Measurements from ENCODE around the gene CFAP73.

The CFAP73 gene

DNA sequence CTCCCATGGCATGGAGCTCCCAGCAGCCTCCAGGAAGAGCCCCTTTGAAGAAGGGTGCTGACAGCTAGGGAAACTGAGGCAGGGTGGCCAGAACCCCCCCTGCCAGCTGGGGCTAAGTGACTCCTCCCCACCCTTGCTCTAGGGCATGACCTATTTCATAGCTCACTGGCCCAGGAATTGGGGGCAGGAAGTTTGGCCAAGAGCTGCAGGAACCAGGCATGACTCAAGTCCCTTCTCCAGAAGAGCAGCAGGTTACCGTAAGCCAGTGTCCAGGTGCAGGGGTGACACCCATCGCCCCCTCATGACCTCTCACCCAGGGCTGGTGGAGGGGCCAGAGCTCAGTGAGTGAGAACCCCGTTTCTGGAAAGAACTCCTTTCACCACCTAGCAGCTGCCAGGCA, 15.9 kb upstream of the CFAP73 start:
- no peak overlapping the region for H3K9ac ChIP-seq (ENCODE audit: low read depth in 1 of 2, low read length in 2 of 2)
- H3K27ac ChIP-seq (ENCODE audit: low read depth, low read length) = no peak overlapping the region
- H3K9me3 ChIP-seq (ENCODE audit: control insufficient read depth in 1 of 2, low read length in 2 of 2) = no peaks in the 10 kb centered on the region
- H3K27me3 ChIP-seq (ENCODE audit: control insufficient read depth in 1 of 2, insufficient read depth in 2 of 2, low read length in 2 of 2) = no peaks in the 10 kb centered on the region
- no peaks in the 10 kb centered on the region for H3K36me3 ChIP-seq (ENCODE audit: control insufficient read depth in 1 of 2, insufficient read depth in 2 of 2, low read length in 2 of 2)
- H3K4me1 ChIP-seq (ENCODE audit: control insufficient read depth in 1 of 2, insufficient read depth in 2 of 2, low read length in 2 of 2) = peaks cover 13 to 15% of the 10 kb centered on the region in 2 donors
- H3K4me3 ChIP-seq (ENCODE audit: low read depth in 1 of 2, low read length in 2 of 2) = no peak overlapping the region

DNA sequence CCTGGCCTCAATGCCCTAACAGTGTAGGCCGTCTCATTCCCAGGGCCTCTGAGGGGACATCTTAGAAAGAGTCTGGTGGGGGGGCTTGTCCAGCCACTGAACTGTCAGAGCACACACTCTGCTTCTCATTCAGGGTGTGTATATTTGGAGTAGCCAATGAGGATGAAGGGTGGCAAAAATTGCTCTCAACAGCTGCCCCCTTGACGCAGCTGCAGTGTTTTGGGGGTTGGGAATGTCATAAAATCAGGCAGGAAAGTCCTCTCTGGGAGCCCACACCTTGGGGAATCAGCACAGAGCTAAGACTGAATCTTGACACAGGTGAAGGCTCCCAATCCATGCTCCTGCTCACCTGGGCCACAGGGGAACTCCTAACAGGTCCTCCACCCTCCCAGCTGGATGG, 15.5 kb upstream of the CFAP73 start:
- Histone ChIP-seq H3K9me3 (ENCODE audit: control insufficient read depth in 1 of 2, low read length in 2 of 2) (no peaks in the 10 kb centered on the region), H3K4me1 (ENCODE audit: control insufficient read depth in 1 of 2, insufficient read depth in 2 of 2, low read length in 2 of 2) (peaks cover 13 to 15% of the 10 kb centered on the region in 2 donors), H3K27ac (ENCODE audit: low read depth, low read length) (no peak overlapping the region), H3K27me3 (ENCODE audit: control insufficient read depth in 1 of 2, insufficient read depth in 2 of 2, low read length in 2 of 2) (no peaks in the 10 kb centered on the region), H3K9ac (ENCODE audit: low read depth in 1 of 2, low read length in 2 of 2) (peak overlapping the region in 1 of 2 donors; percentile 48), H3K36me3 (ENCODE audit: control insufficient read depth in 1 of 2, insufficient read depth in 2 of 2, low read length in 2 of 2) (no peaks in the 10 kb centered on the region), H3K4me3 (ENCODE audit: low read depth in 1 of 2, low read length in 2 of 2) (peak overlapping the region in 1 of 2 donors; percentile 61)

DNA sequence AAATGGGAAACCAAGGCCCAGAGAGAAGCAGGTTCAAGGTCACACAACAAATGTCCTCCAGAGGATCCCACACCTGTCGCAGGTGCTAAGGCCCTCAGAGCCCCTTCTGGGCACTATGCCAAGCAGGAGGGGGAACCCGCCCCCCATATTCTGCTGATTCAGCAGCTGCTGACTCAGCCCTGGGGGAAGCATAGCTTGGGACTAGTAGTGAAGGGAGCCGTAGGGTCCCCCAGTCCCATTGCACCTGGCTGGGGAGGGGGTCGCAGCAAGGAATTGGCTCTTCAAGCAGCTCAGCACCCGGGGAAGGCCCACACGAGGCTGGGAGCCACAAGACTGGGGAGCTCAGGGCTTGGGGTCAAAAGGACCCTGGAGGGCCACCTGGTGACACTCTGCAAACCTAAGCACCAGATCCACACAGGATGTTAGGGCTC, 15.0 kb upstream of the CFAP73 start:
- Histone ChIP-seq H3K9me3 (ENCODE audit: control insufficient read depth in 1 of 2, low read length in 2 of 2) (no peaks in the 10 kb centered on the region), H3K36me3 (ENCODE audit: control insufficient read depth in 1 of 2, insufficient read depth in 2 of 2, low read length in 2 of 2) (no peaks in the 10 kb centered on the region), H3K4me1 (ENCODE audit: control insufficient read depth in 1 of 2, insufficient read depth in 2 of 2, low read length in 2 of 2) (peaks cover 13 to 15% of the 10 kb centered on the region in 2 donors), H3K27me3 (ENCODE audit: control insufficient read depth in 1 of 2, insufficient read depth in 2 of 2, low read length in 2 of 2) (no peaks in the 10 kb centered on the region), H3K4me3 (ENCODE audit: low read depth in 1 of 2, low read length in 2 of 2) (peak overlapping the region in 1 of 2 donors; percentile 61), H3K27ac (ENCODE audit: low read depth, low read length) (no peak overlapping the region), H3K9ac (ENCODE audit: low read depth in 1 of 2, low read length in 2 of 2) (peak overlapping the region in 1 of 2 donors; percentile 48)

DNA sequence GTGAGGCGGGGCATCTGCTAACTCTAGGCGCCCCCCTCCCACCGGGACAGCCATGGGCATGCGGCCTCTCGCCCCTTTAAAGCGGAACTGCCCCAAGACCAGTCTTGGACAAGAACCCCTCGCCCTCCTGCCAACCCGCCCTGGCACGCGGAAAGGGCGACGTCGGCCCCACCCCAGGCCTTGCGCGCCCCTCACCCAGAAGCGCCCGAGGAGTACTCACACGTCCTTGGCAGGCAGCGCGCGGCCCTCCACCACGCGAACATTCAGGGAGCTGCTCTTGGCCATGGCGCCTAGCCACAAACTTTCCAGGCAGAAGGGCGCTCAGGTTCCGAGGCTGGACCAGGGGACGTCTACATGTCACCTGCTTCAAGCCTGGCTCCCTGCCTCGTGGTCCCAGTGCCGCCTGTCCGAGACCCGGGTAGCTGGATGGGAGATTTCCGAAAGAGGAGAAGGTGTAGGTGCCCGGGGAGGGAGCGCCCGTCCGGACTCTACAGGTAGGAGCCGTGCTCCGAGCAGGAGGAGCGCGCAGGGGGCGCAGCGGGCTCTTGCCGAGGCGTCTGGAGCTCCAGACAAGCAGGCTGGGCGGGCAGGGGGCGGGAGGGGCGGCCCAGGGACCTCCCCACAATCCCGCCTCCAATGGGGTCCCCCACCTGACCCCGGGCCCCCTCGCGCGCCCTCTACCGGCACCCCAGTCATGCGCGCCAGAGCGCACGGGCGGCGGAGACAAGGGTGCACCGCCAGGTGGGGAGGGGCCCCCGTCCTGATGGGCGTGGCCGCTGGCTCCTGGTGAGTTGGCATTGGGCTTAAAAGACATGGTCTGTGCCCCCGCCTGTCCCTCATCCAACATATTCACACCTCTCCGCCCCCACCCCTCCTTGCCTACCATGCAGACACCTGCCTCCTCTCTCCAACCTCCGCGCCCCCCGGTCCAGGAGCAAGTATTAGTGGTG, 14.1 kb upstream of the CFAP73 start, which contains the start of gene RASAL1:
Gene RASAL1 (minus strand): TSS at position 584 of the 950 bp plus-strand sequence. CDS start 299 bp downstream, at position 285.
- Histone ChIP-seq H3K27ac (ENCODE audit: low read depth, low read length) (no peak within 1 kb of the TSS), H3K4me3 (ENCODE audit: low read depth in 1 of 2, low read length in 2 of 2) (peak within 1 kb of the TSS; percentile 53 to 61), H3K27me3 (ENCODE audit: control insufficient read depth in 1 of 2, insufficient read depth in 2 of 2, low read length in 2 of 2) (no peaks in the 10 kb centered on the region), H3K9me3 (ENCODE audit: control insufficient read depth in 1 of 2, low read length in 2 of 2) (no peaks in the 10 kb centered on the region), H3K4me1 (ENCODE audit: control insufficient read depth in 1 of 2, insufficient read depth in 2 of 2, low read length in 2 of 2) (peaks cover 13 to 15% of the 10 kb centered on the region in 2 donors), H3K9ac (ENCODE audit: low read depth in 1 of 2, low read length in 2 of 2) (peak within 1 kb of the TSS in 1 of 2 donors; percentile 48), H3K36me3 (ENCODE audit: control insufficient read depth in 1 of 2, insufficient read depth in 2 of 2, low read length in 2 of 2) (no peaks in the 10 kb centered on the region)

DNA sequence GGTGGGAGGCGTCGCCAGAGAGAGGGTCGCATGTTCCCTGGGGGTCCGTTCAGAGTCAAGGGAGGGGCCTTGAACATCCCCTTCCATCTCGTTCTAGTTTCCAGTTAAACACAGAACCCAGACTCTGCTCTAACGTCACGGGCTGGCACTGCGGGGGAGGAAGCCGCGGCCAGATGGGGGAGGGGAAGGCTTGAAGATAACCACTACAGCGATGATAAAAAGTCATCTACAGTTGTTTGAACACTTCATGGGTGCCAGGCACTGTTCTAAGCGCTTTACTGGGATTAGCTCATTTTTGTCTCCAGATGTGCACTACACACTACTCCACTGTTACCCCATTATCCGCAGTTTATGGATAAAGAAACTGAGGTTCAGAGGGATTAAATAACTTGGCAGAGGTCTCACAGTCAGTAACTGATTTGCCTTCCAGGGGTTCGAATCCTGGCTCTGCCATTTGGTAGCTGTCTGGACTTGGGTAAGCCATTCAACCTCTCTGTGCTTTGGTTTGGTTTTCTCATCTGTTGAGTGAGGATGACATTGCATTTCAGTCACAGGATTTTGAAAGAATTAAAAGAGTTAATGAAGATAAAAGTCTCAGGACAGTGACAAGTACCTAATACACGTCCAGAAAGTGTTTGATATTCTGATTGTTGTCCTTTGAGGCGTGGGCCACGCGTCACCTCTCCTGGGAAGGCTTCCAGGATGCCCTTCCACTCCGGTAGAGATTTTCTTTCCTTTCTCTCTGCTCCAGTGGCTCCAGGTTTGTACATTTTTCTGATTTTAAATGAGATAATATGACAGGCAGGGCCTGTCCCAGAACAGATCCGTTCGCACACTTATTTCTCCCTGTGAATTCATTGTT, 13.2 kb upstream of the CFAP73 start:
- peak overlapping the region; percentile 15 to 36 for H3K4me3 ChIP-seq (ENCODE audit: low read depth in 1 of 2, low read length in 2 of 2)
- H3K27me3 ChIP-seq (ENCODE audit: control insufficient read depth in 1 of 2, insufficient read depth in 2 of 2, low read length in 2 of 2) = no peaks in the 10 kb centered on the region
- H3K27ac ChIP-seq (ENCODE audit: low read depth, low read length) = no peak overlapping the region
- no peaks in the 10 kb centered on the region for H3K9me3 ChIP-seq (ENCODE audit: control insufficient read depth in 1 of 2, low read length in 2 of 2)
- H3K36me3 ChIP-seq (ENCODE audit: control insufficient read depth in 1 of 2, insufficient read depth in 2 of 2, low read length in 2 of 2) = no peaks in the 10 kb centered on the region
- peaks cover 13 to 15% of the 10 kb centered on the region in 2 donors for H3K4me1 ChIP-seq (ENCODE audit: control insufficient read depth in 1 of 2, insufficient read depth in 2 of 2, low read length in 2 of 2)
- no peak overlapping the region for H3K9ac ChIP-seq (ENCODE audit: low read depth in 1 of 2, low read length in 2 of 2)

DNA sequence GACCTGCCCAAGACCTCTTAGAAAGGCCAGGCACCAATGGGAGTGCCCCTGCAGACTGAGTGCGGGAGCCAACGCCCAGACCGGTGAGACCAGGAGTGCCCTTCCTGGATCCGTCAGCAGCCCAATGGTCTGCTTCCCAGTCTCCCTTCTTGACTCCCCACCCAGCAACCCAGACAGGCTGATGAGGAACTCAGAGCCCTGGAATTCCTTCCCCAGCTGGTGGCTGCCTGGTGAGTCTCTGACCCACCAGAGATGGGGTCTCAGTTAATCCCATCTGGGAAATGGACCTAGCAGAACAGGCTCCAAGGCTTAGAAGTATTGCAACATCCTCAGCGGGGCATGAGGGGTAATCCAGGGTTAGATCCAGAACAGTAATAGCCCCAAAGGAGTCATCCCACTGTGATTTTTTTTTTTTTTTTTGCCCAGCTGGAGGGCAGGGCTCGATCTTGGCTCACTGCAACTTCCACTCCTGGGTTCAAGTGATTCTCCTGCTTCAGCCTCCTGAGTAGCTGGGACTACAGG, 12.5 kb upstream of the CFAP73 start:
- H3K27me3 ChIP-seq (ENCODE audit: control insufficient read depth in 1 of 2, insufficient read depth in 2 of 2, low read length in 2 of 2) = no peaks in the 10 kb centered on the region
- H3K9me3 ChIP-seq (ENCODE audit: control insufficient read depth in 1 of 2, low read length in 2 of 2) = no peaks in the 10 kb centered on the region
- H3K4me1 ChIP-seq (ENCODE audit: control insufficient read depth in 1 of 2, insufficient read depth in 2 of 2, low read length in 2 of 2) = peaks cover 15 to 16% of the 10 kb centered on the region in 2 donors
- H3K4me3 ChIP-seq (ENCODE audit: low read depth in 1 of 2, low read length in 2 of 2) = no peak overlapping the region
- H3K36me3 ChIP-seq (ENCODE audit: control insufficient read depth in 1 of 2, insufficient read depth in 2 of 2, low read length in 2 of 2) = no peaks in the 10 kb centered on the region
- no peak overlapping the region for H3K9ac ChIP-seq (ENCODE audit: low read depth in 1 of 2, low read length in 2 of 2)
- H3K27ac ChIP-seq (ENCODE audit: low read depth, low read length) = no peak overlapping the region

DNA sequence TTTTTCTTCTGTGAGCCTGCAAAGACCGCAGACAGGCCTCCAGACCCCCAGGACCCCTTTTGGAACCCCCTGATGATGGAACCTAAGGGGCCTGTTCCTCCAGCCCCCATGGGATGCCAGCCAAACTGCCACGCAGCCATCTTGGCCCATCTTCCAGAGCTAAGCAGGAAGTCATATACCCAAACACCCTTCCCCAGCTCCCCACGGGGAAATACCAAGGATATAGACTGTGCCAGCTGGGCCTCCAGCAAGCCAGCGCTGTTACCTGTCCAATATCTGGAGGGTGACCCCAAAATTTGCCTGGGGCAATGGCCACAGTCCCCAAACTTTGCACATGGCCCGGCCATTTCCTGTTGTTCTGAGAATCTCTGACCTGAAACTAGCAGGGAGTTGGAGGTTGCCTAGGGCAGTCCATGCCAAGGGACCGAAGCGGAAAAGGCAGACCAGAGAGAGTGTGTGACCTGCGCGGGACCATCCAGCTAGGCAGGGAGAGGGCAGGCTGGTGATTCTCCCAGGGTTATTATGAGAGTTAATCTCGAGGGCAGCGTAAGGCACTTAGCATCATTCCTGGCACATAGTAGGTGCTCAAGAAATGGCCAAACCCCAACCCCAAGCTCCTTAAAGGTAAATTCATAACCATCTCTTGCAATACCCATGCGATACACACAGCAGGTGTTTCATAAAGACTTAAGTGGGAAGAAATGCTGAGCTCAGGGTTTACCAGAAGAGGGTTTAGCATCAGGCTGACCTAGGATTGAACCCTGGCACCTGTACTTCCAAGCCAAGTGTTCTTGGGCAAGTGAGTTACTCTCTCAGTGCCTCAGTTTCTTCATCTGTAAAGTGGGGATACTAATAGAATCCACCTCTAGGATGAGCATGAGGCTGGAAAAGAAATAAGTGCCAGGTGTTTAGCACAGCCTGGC, 11.4 kb upstream of the CFAP73 start:
- no peak overlapping the region for H3K9ac ChIP-seq (ENCODE audit: low read depth in 1 of 2, low read length in 2 of 2)
- H3K4me3 ChIP-seq (ENCODE audit: low read depth in 1 of 2, low read length in 2 of 2) = no peak overlapping the region
- no peaks in the 10 kb centered on the region for H3K36me3 ChIP-seq (ENCODE audit: control insufficient read depth in 1 of 2, insufficient read depth in 2 of 2, low read length in 2 of 2)
- H3K9me3 ChIP-seq (ENCODE audit: control insufficient read depth in 1 of 2, low read length in 2 of 2) = no peaks in the 10 kb centered on the region
- H3K27ac ChIP-seq (ENCODE audit: low read depth, low read length) = no peak overlapping the region
- H3K27me3 ChIP-seq (ENCODE audit: control insufficient read depth in 1 of 2, insufficient read depth in 2 of 2, low read length in 2 of 2) = no peaks in the 10 kb centered on the region
- peaks cover 21 to 26% of the 10 kb centered on the region in 2 donors for H3K4me1 ChIP-seq (ENCODE audit: control insufficient read depth in 1 of 2, insufficient read depth in 2 of 2, low read length in 2 of 2)

DNA sequence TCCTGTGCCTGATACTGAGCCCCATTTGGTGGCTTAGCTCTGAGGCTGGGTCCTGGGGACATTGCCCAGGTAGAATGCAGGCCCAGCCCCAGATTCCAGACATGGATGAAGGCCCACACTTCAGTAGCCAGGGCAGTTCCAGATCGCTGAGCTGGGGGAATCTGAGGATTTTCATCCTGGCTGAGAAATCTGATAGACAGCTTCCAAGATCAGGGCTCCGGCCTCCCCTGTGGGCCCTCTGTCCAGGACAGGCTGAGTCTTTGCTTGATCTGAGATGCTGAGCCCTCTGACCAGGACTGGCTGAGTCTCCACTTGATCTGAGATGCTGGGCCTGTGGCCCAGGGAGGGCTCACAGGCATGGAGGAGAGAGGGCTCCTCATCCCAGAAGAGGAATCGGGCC, 10.7 kb upstream of the CFAP73 start:
- H3K36me3 ChIP-seq (ENCODE audit: control insufficient read depth in 1 of 2, insufficient read depth in 2 of 2, low read length in 2 of 2) = no peaks in the 10 kb centered on the region
- H3K4me1 ChIP-seq (ENCODE audit: control insufficient read depth in 1 of 2, insufficient read depth in 2 of 2, low read length in 2 of 2) = peaks cover 21 to 27% of the 10 kb centered on the region in 2 donors
- no peaks in the 10 kb centered on the region for H3K9me3 ChIP-seq (ENCODE audit: control insufficient read depth in 1 of 2, low read length in 2 of 2)
- no peaks in the 10 kb centered on the region for H3K27me3 ChIP-seq (ENCODE audit: control insufficient read depth in 1 of 2, insufficient read depth in 2 of 2, low read length in 2 of 2)
- H3K9ac ChIP-seq (ENCODE audit: low read depth in 1 of 2, low read length in 2 of 2) = no peak overlapping the region
- H3K4me3 ChIP-seq (ENCODE audit: low read depth in 1 of 2, low read length in 2 of 2) = no peak overlapping the region
- no peak overlapping the region for H3K27ac ChIP-seq (ENCODE audit: low read depth, low read length)

DNA sequence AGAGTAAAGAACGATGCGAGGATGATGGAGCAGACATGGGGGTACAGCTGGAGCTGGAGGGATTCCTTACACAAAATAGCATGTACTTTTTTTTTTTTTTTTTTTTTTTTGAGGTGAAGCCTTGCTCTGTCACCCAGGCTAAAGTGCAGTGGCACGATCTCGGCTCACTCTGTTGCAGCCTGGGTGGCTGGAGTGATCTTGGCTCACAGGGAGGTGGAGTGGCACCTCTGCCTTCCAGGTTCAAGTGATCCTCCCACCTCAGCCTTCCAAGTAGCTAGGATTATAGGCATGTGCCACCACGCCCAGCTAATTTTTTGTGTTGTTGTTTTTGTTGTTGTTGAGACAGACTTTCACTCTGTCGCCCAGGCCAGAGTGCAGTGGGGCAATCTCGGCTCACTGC, 8.8 kb upstream of the CFAP73 start:
- Histone ChIP-seq H3K9me3 (ENCODE audit: control insufficient read depth in 1 of 2, low read length in 2 of 2) (no peaks in the 10 kb centered on the region), H3K27ac (ENCODE audit: low read depth, low read length) (no peak overlapping the region), H3K9ac (ENCODE audit: low read depth in 1 of 2, low read length in 2 of 2) (no peak overlapping the region), H3K4me3 (ENCODE audit: low read depth in 1 of 2, low read length in 2 of 2) (no peak overlapping the region), H3K4me1 (ENCODE audit: control insufficient read depth in 1 of 2, insufficient read depth in 2 of 2, low read length in 2 of 2) (peaks cover 18 to 27% of the 10 kb centered on the region in 2 donors), H3K36me3 (ENCODE audit: control insufficient read depth in 1 of 2, insufficient read depth in 2 of 2, low read length in 2 of 2) (no peaks in the 10 kb centered on the region), H3K27me3 (ENCODE audit: control insufficient read depth in 1 of 2, insufficient read depth in 2 of 2, low read length in 2 of 2) (no peaks in the 10 kb centered on the region)

Data from duodenal mucosa (tissue), 2 donors.